ENCODE data around the gene CYCS. TPM values are rescaled to one million over a fixed set of nuclear protein-coding genes. Genes with fewer than 3 reads are reported as not detected.
"Not testable (repeated sequence)": the region's sequence is repeated elsewhere in the genome, so short reads cannot be mapped to it uniquely, and the experiment has no call there.

The CYCS gene
- total and polyA plus RNA-seq, 4 donors: 33.0 to 85.1 (median 61.5) TPM

DNA sequence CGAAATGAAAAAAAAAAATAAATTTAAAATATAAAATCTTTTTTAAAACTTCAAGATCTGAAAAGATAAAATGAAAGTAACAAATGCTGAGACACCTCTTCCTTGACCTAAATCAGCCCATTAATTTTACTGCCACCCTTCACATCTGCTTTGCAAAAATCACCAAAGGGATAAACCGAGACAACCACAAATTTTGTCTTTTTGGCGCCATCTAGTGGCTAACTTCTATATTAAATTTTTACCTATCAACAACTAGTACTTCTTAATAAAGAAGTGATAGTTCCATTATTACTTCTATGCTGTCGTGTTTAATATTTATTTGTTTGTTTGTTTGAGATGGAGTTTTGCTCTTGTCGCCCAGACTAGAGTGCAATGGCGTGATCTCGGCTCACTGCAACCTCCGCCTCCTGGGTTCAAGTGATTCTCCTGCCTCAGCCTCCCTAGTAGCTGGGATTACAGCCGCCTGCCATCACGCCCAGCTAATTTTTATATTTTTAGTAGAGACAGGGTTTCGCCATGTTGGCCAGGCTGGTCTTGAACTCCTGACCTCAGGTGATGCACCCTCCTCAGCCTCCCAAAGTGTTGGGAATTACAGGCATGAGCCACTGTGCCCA is 35.0 kb upstream of the CYCS start:
- H3K4me3 ChIP-seq; ATAC-seq (ENCODE audit: insufficient read depth, low FRiP score); H3K27ac ChIP-seq (ENCODE audit: low read depth in 1 of 2, low read length in 1 of 2); H3K36me3 ChIP-seq (ENCODE audit: control insufficient read depth in 4 of 4, insufficient read depth in 4 of 4, low read length in 4 of 4); H3K4me1 ChIP-seq (ENCODE audit: control insufficient read depth in 5 of 5, insufficient read depth in 5 of 5, low read length in 5 of 5); H3K9me3 ChIP-seq (ENCODE audit: control insufficient read depth in 4 of 4, insufficient read depth in 3 of 4, low read length in 3 of 4); H3K27me3 ChIP-seq (ENCODE audit: control insufficient read depth in 3 of 3, insufficient read depth in 3 of 3, low read length in 2 of 3); H3K9ac ChIP-seq (ENCODE audit: insufficient read depth in 1 of 2, low read length in 2 of 2): not testable (repeated sequence)
- WGBS, 2 donors: 49 to 60% methylated on average over 11 of the region's 11 CpGs
- TF ChIP-seq, protein P1, sequence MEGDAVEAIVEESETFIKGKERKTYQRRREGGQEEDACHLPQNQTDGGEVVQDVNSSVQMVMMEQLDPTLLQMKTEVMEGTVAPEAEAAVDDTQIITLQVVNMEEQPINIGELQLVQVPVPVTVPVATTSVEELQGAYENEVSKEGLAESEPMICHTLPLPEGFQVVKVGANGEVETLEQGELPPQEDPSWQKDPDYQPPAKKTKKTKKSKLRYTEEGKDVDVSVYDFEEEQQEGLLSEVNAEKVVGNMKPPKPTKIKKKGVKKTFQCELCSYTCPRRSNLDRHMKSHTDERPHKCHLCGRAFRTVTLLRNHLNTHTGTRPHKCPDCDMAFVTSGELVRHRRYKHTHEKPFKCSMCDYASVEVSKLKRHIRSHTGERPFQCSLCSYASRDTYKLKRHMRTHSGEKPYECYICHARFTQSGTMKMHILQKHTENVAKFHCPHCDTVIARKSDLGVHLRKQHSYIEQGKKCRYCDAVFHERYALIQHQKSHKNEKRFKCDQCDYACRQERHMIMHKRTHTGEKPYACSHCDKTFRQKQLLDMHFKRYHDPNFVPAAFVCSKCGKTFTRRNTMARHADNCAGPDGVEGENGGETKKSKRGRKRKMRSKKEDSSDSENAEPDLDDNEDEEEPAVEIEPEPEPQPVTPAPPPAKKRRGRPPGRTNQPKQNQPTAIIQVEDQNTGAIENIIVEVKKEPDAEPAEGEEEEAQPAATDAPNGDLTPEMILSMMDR (IDR thresholded peaks at IDR 0.05; ENCODE audit: control extremely low read depth, extremely low read depth): peak; percentile 11
- DNase-seq: peak in 2 of 3 donors; percentile 64 to 72

DNA sequence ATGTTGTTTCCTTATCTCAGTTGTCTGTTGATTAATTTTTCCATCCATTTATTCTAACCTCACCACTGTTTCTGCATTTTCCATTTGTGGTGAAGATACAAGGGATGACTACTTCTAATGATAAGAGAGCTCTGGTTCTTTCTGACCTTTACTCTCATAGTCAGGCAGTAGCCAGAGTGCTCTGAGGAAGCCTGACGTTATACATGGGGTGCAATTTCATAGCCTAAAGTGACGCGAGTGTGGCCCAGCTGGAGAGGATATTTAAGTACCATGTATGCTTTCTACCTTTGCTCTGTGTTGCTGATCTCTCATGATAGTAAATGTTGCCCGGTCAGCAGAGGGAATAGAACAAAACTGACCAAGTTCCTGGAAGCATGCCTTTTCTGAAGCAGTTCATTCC is 33.9 kb upstream of the CYCS start:
- TF ChIP-seq, protein P1 (IDR thresholded peaks at IDR 0.05; ENCODE audit: control extremely low read depth, extremely low read depth): no peak
- Histone ChIP-seq H3K27me3 (ENCODE audit: control insufficient read depth in 3 of 3, insufficient read depth in 3 of 3, low read length in 2 of 3) (no peaks in the 10 kb centered on the region), H3K27ac (ENCODE audit: low read depth in 1 of 2, low read length in 1 of 2) (no peak overlapping the region), H3K4me3 (no peak overlapping the region), H3K9me3 (ENCODE audit: control insufficient read depth in 4 of 4, insufficient read depth in 3 of 4, low read length in 3 of 4) (no peaks in the 10 kb centered on the region), H3K9ac (ENCODE audit: insufficient read depth in 1 of 2, low read length in 2 of 2) (no peak overlapping the region), H3K36me3 (ENCODE audit: control insufficient read depth in 4 of 4, insufficient read depth in 4 of 4, low read length in 4 of 4) (peaks cover 0 to 6% (median 1%) of the 10 kb centered on the region in 4 donors), H3K4me1 (ENCODE audit: control insufficient read depth in 5 of 5, insufficient read depth in 5 of 5, low read length in 5 of 5) (no peaks in the 10 kb centered on the region)
- 95 to 98% methylated on average over 4 of the region's 4 CpGs for WGBS, 2 donors
- DNase-seq (no peak), ATAC-seq (ENCODE audit: insufficient read depth, low FRiP score) (no peak)

GRCh38 chr7:25151773-25152172 is 26.7 kb upstream of the CYCS start:
- Histone ChIP-seq H3K4me3 (no peak overlapping the region), H3K36me3 (ENCODE audit: control insufficient read depth in 4 of 4, insufficient read depth in 4 of 4, low read length in 4 of 4) (peaks cover 2 to 6% (median 5%) of the 10 kb centered on the region in 4 donors), H3K9ac (ENCODE audit: insufficient read depth in 1 of 2, low read length in 2 of 2) (no peak overlapping the region), H3K27me3 (ENCODE audit: control insufficient read depth in 3 of 3, insufficient read depth in 3 of 3, low read length in 2 of 3) (no peaks in the 10 kb centered on the region), H3K9me3 (ENCODE audit: control insufficient read depth in 4 of 4, insufficient read depth in 3 of 4, low read length in 3 of 4) (no peaks in the 10 kb centered on the region), H3K27ac (ENCODE audit: low read depth in 1 of 2, low read length in 1 of 2) (no peak overlapping the region), H3K4me1 (ENCODE audit: control insufficient read depth in 5 of 5, insufficient read depth in 5 of 5, low read length in 5 of 5) (peaks cover 0 to 1% (median 0%) of the 10 kb centered on the region in 5 donors)
- DNase-seq: no peak
- WGBS, 2 donors: 79 to 98% methylated on average over 2 of the region's 2 CpGs
- TF ChIP-seq, protein P1 (IDR thresholded peaks at IDR 0.05; ENCODE audit: control extremely low read depth, extremely low read depth): no peak
- ATAC-seq (ENCODE audit: insufficient read depth, low FRiP score): no peak

- Histone ChIP-seq H3K27ac (ENCODE audit: low read depth in 1 of 2, low read length in 1 of 2) (no peak overlapping the region), H3K9ac (ENCODE audit: insufficient read depth in 1 of 2, low read length in 2 of 2) (no peak overlapping the region), H3K36me3 (ENCODE audit: control insufficient read depth in 4 of 4, insufficient read depth in 4 of 4, low read length in 4 of 4) (peaks cover 4 to 6% (median 5%) of the 10 kb centered on the region in 4 donors), H3K4me1 (ENCODE audit: control insufficient read depth in 5 of 5, insufficient read depth in 5 of 5, low read length in 5 of 5) (peaks cover 0 to 1% (median 0%) of the 10 kb centered on the region in 5 donors), H3K9me3 (ENCODE audit: control insufficient read depth in 4 of 4, insufficient read depth in 3 of 4, low read length in 3 of 4) (no peaks in the 10 kb centered on the region), H3K27me3 (ENCODE audit: control insufficient read depth in 3 of 3, insufficient read depth in 3 of 3, low read length in 2 of 3) (no peaks in the 10 kb centered on the region), H3K4me3 (no peak overlapping the region)
- 89 to 96% methylated on average over 1 of the region's 1 CpG for WGBS, 2 donors
- DNase-seq (no peak), ATAC-seq (ENCODE audit: insufficient read depth, low FRiP score) (no peak)
- TF ChIP-seq, protein P1 (IDR thresholded peaks at IDR 0.05; ENCODE audit: control extremely low read depth, extremely low read depth): no peak
These were observed 24.8 kb upstream of the CYCS start for GRCh38 chr7:25149836-25150235.

Measured in lung (tissue), 12 donors.